HG02642 (cell line): ENCODE data around the gene TMEM201.
"Not testable (repeated sequence)": the region's sequence is repeated elsewhere in the genome, so short reads cannot be mapped to it uniquely, and the experiment has no call there.

Experiments used
- ATAC-seq: cut with Tn5 transposase; IDR thresholded peaks from one replicate; pipeline ENCODE4 v1.9.1; 2021; ENCODE audit warnings: mild to moderate bottlenecking; ENCODE audit not compliant: unreplicated experiment, poor library complexity

Gene TMEM201

GRCh38 chr1:9615316-9616063 lies 26.8 kb downstream of the TMEM201 start:
- ATAC-seq: peak; percentile 48

GRCh38 chr1:9618909-9619679 lies 30.4 kb downstream of the TMEM201 start:
- no peak for ATAC-seq

GRCh38 chr1:9621032-9621431 lies 32.3 kb downstream of the TMEM201 start:
- no peak for ATAC-seq

GRCh38 chr1:9624081-9624480 lies 35.4 kb downstream of the TMEM201 start:
- no peak for ATAC-seq

GRCh38 chr1:9625030-9625429 lies 36.3 kb downstream of the TMEM201 start:
- not testable (repeated sequence) for ATAC-seq

GRCh38 chr1:9626201-9626608 lies 37.5 kb downstream of the TMEM201 start:
- peak; percentile 40 for ATAC-seq

- ATAC-seq: no peak
Observed at GRCh38 chr1:9628541-9629444, 40.1 kb downstream of the TMEM201 start.

GRCh38 chr1:9629445-9630201 lies 40.9 kb downstream of the TMEM201 start:
- peak; percentile 23 for ATAC-seq

GRCh38 chr1:9630331-9631111 lies 41.8 kb downstream of the TMEM201 start:
- ATAC-seq: no peak

GRCh38 chr1:9631613-9632012 lies 42.9 kb downstream of the TMEM201 start:
- no peak for ATAC-seq

GRCh38 chr1:9633493-9633892 lies 44.8 kb downstream of the TMEM201 start:
- ATAC-seq: no peak

- no peak for ATAC-seq
Observed at GRCh38 chr1:9634582-9634981, 45.9 kb downstream of the TMEM201 start.

- ATAC-seq: no peak
Observed at GRCh38 chr1:9639227-9639626, 50.5 kb downstream of the TMEM201 start.

GRCh38 chr1:9643351-9644256 lies 54.9 kb downstream of the TMEM201 start:
- no peak for ATAC-seq

- ATAC-seq: no peak
Observed at GRCh38 chr1:9646037-9646436, 57.3 kb downstream of the TMEM201 start.

GRCh38 chr1:9648171-9648570 lies 59.5 kb downstream of the TMEM201 start:
- ATAC-seq: no peak

GRCh38 chr1:9649769-9650168 lies 61.1 kb downstream of the TMEM201 start:
- no peak for ATAC-seq

GRCh38 chr1:9651220-9651564 lies 62.5 kb downstream of the TMEM201 start:
- ATAC-seq: no peak
